HT-29 (cell line): ENCODE results near the gene NGFR. TPM values are rescaled to one million over a fixed set of nuclear protein-coding genes. Genes with fewer than 3 reads are reported as not detected.
A peak's percentile ranks its signal among the peaks of the same experiment; 100 is the strongest.
"Not testable (repeated sequence)": the region's sequence is repeated elsewhere in the genome, so short reads cannot be mapped to it uniquely, and the experiment has no call there.

ENCODE experiments used
- DNase-seq: peaks from one replicate; pipeline ENCODE4 v3.0.0-alpha.2; 2015; ENCODE audit warnings: low spot score
- total RNA-seq: library from RNA; depleted of rRNA; stranded (reverse); fragments of >200 nt; shearing (Covaris generic); gene quantifications from 2 replicates; pipeline ENCODE4 v1.2.3, GENCODE V29; 2014

NGFR gene
- total RNA-seq, 1 experiment from 2014 or later: not detected

DNA sequence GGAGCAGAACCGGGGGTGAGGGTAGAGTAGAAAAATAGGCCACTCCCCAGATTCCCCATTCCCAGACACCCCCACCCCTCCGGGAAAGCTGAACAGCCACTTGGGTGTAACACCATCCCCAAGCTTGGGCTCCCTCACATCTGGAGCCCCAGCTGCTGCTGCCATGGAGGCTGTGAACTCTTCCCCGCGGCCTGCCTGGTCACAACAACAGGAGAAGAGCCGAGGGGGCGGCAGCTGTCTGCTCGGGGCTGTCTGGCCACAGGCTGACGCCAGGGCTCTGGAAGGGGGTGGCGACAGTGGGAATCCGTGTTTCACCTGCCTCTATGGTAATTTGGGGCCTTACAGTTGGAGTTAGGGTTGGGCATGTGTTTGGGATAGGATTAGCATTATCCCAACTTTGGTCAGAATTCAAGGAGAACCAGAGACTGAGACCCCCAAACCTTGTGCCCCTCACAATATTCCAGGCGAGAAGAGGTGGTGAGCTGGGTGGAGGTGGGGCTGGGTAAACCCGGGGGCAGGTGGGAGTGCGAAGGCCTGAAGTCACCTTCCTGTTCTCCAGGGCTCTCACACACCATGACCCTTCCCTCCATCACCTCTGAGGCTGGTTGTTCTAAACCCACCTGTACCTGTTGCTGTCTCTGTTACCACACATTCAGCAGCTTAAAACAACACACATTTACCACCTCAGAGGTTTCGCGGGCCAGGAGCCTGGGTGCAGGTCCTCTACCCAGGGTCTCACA lies 50.9 kb downstream of the NGFR start:
- DNase-seq: no peak

DNA sequence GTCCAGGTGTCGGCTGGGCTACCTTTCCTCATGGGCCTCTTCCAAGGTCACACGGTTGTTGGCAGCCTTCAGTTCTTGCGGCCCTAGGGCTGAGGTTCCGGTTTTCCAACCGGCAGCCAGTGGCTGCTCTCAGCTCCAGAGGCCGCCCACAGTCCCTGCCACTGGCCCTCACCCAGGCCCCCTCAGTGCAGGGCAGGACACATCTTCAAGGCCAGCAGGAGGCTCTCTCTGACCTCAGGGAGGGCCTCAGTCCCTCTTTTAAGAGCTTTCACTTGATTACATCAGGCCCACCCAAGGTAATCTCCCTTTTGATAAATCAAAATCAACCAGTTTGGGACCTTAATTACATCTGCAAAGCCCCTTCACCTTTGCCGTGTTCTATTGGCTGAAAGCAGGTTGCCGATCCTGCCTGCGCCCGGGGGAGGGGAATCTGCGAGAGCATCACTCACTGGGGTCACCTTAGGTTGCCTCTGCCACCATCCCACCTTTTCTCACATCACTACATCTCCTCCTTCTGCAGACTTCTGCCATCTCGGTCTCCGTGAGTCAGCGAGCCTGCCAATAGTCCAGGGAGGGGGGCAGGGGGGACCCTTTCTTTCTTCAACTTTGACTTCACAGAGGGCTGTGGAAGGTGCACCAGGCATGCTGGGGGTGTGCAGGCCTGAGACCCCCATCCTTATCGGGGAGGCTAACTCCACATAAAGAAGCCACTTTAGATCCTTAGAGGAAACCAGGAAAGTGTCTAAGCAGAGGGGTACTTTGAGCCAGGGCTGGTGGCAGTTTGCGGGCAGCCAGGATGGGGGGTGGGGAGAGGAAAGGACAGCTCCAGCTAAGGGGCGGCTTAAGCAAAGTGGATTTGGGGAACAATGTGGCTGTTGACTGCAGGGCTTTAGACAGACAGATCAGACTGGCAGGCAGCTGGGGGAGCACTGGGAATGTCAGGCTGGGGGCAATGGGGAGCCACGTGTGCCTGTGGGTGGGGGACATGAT lies 51.7 kb downstream of the NGFR start:
- DNase-seq: no peak

DNA sequence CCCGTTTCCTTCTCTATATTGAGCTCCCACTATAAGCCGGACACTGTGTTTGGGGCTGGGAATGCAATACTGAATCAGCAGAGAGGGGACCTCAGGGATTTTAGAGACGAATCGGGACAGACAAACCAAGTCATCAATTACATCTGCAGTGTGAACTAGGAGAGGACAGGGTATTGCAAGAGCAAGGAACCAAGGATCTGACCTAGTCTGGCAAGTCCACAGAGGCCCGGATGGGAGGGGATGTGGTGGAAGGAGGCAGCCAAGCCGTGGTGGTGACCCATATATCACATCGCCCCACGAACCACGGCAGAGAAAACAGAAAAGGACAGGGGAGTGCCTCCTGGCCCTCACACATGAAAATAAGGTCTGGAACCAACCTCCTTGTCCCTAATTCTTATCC lies 52.5 kb downstream of the NGFR start:
- DNase-seq: no peak

DNA sequence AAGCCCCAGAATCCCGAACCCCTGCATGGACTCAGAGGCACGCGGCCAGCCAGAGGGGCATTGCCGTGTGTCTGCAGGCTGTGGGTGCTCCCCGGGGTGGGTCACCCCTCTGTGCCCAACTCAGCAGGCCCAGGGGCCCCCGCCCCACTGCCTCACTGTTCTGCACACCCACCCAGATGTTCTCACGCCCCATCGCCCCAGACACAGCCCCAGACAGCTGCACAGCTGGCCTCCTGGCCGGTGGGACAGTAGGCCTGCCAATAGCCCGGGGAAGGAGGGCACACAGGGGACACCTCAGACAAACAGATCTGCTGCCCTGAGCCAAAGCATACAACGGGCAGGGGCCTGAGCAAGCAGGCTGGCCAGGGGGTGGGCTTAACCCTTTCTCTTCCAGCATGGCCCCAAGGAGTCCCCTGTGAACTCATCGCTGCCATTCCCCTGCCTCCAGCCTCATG lies 53.0 kb downstream of the NGFR start:
- DNase-seq: no peak

- DNase-seq: peak; percentile 38
Observed at GRCh38 chr17:49548506-49549310, 53.6 kb downstream of the NGFR start.

- no peak for DNase-seq
Observed at GRCh38 chr17:49549311-49549605, 54.2 kb downstream of the NGFR start.

DNA sequence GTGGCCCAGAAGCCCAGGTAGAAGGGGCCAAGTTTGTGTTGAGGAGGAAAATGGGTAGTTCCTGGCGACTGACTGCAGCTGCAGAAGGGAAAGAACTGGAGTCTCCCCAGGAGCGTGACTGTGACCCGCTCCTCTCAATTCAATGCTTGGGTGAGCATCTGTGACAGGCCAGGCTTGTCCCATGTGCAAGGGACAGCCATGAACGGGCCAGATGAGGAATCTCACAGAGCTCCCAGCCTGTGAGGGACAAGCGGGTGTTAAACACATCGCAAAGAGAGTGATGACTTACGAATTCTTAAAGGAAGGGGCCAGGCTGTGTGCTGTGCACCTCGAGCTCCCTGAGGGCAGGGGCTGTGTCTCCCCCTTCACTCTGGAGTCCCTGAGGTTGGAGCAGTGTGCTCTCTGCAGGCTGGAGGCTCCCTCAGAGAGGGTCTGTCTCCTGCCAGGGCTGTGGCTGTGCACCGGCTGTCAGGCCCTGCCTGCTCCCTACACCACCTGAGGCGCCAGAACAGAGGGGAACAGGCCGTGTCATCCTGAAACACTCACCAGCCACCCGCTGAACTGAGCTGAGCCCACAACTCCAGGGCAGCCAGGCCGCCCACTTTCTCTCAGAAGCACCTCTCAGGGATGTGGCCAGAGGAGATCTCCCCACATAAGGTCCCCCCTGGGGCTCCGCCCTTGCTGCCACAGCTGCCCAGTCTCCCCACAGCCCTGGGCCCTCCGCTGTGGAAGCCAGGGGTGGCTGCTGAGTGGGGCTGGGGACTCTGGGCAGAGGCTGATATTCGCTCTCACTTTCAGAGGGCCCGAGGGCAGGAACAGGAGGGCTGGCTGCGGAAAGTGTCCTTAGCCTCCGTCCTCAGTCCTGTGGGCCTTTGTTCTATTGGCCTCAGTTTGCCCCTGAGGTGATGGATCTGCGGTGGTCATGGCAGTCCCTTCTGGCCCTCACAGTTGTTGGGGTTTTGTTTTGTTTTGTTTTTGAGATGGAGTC lies 54.9 kb downstream of the NGFR start:
- no peak for DNase-seq

DNA sequence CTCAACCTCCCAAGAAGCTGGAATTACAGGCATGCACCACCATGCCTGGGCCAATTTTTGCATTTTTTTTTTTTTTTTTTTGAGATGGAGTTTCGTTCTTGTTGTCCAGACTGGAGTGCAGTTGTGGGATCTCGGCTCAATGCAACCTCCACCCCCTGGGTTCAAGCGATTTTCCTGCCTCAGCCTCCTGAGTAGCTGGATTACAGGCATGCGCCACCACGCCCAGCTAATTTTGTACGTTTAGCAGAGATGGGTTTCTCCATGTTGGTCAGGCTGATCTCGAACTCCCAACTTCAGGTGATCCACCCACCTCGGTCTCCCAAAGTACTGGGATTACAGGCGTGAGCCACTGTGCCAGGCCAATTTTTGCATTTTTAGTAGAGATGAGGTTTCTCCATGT lies 55.7 kb downstream of the NGFR start:
- not testable (repeated sequence) for DNase-seq

DNA sequence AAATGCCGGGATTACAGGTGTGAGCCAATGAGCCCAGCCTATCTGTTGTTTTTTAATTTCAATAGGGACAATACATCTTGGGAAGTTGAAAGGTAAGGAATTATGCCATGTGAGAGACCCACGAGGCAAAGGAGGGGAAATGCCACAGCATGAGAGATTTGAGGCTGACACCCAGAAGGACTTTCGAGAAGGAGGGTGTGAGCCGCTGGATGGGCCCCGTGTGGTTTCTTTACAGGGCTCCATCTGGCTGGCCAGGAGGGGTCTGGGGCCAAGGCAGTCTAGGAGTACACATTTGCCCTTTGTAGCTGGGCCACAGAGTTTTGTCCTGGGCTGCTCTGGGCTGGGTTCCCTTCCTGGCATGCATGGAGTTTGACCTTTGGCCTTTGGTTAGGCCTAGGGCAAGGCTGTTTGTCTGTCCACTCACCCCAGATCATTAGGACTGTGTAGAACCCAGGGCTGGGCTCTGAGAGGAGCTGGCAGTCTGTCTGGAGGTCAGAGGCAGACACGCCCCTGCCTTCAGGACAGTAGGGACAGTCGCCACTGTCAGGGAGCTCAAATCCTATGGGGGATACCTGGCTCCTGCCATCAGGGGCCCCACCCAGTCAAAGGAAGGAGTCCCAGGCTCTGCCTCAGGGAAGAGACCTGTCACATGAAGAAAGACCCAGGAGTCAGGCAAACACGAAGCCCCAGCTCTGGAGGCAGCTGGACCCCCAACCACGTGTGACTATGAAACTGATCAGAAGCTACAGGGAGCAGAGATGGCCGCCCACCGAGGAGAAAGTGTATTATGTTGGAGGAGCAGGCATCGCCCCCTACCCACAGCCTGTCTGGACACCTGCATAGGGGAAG lies 56.4 kb downstream of the NGFR start:
- no peak for DNase-seq

DNA sequence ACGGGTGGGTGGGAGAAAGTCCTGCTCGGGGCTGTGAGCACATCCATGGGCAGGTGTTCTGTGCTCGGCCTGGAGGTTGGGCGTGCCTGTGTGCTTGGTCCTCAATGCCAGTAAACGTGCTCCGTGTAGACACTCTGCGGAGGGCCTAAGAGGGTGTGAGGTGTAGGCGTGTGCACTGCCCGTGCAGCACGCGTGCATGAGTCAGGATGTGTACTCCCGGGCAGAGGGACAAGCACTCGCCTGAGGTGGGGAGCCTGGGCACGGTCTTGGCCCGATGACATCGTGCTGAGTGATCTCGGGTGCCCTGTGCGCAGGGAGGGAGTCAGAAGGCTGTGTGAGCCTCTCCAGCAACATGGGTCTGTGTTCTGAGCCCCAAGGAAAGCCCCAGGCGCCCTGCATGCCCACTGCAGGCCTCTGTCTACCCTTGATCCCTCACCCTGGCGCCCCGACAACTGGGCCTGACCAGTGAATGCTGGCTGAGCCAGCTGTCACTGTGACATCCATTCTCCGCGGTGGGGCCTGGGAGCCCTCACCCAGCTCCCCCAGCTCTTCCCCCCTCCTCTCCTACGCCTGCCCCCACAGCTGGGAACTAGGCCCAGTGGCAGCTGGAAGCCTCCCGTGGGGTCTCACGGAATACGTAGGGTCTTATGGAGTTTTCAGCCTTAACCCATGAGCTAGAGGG lies 57.1 kb downstream of the NGFR start:
- no peak for DNase-seq

DNA sequence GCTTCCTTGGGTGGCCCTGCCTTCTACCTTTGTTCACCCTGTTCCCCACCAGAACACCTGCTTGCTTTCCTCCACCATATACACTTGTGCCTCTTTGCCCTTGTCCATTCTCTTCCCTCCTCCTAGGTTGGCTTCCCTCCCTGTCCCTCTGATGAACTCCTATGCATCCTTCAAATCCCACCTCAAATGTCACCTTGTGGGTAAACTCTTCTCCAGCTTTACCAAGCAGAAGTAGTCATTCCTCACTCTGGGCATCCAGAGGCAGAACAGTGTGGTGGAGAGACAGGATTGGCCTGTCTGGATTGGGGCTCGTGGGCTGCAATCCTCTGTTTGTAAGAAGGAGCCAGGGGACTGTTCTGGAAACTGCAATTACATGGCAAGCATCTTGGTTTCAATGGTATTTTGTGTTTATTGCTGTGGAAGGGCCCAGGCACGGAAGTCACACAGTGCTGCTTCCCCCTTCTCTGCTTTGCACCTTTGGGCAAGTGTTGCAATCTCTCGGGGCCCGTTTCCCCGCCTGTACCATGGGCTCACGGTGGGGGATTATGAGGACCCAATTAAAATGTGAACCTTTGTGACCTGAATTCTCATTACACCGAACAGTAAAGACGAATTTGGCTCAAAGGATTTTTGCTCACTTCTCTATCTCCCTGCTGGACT lies 58.7 kb downstream of the NGFR start:
- DNase-seq: no peak

DNA sequence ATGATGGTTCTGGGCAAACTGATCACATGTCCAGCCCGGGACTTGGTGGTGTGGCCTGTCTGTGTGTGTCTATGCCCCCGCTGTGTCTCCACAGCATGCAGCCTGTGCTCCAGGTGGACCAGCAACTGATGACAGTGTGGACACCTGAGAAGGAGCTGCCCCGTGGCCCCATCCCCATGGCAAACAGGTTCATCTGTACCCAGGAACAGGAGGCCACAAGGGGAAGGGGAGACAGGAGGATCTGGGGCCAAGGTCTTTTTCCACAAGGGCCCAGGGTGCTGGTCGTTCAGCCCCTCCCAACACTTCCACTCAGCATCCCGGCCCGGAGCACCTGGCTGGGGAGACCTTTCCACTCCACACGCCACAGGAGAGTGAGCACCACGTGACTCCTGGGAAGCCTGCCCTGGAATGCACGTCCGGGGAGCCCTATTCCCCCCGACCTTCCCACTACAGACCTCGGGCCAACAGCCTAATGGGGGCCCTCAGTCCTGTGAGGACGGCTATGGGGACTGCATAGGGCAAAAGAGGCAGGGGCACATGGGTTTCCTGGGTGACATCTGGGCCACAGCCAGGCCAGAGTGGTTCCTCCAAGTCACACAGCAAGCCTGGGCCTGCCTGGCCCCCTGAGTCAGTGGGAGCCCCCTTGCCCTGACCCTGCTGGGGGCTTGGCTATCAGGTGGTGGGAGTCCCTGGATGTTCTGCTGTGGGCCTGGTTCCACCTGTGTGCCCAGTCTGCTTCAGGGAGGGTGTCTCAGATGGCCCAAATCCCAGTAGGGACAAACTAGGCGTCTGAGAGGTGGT lies 59.8 kb downstream of the NGFR start:
- no peak for DNase-seq

DNA sequence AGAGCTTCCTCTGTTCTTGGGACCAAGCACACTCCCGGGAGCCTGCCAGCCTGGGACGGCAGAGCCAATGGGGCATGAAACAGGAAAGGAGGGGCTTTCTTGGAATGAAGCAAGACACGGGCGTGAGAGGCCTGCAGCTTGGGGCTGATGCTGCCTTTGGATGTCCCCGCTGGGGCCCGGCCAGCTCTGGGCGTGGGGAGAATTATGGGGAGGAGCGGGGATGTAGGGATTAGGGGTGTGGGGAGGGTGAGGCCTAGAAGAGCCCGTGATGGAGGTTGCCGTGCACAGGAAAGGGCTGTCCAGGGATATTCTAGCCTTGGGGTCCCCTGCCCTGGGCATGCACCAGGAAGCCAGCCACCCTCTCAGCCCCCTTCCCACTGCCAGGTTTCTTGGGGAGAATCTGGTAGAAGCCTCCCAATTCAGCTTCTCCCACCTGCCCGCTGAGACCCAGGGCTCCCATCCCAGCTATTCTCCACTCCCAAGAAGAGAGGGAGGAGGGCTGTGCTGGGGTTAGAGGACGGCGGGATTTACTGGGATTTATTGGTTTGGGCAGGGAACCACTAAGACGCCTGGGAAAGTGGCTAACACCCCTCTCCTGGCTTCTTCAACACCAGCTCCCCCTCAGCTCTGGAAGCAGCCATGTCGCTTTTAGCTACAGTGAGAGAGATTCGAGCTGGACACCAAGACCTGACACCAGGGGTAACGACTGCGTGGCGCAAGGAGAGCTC lies 60.6 kb downstream of the NGFR start:
- DNase-seq: no peak

- peak; percentile 80 for DNase-seq
Observed at GRCh38 chr17:49556223-49556943, 61.3 kb downstream of the NGFR start.

GRCh38 chr17:49557312-49558024 lies 62.4 kb downstream of the NGFR start:
- peak; percentile 52 for DNase-seq
